ENCODE data around the gene SEC31A. TPM values are rescaled to one million over a fixed set of nuclear protein-coding genes. Genes with fewer than 3 reads are reported as not detected.

SEC31A gene
- polyA plus RNA-seq, 3 donors, result 74.8 to 120 (median 107) TPM

DNA sequence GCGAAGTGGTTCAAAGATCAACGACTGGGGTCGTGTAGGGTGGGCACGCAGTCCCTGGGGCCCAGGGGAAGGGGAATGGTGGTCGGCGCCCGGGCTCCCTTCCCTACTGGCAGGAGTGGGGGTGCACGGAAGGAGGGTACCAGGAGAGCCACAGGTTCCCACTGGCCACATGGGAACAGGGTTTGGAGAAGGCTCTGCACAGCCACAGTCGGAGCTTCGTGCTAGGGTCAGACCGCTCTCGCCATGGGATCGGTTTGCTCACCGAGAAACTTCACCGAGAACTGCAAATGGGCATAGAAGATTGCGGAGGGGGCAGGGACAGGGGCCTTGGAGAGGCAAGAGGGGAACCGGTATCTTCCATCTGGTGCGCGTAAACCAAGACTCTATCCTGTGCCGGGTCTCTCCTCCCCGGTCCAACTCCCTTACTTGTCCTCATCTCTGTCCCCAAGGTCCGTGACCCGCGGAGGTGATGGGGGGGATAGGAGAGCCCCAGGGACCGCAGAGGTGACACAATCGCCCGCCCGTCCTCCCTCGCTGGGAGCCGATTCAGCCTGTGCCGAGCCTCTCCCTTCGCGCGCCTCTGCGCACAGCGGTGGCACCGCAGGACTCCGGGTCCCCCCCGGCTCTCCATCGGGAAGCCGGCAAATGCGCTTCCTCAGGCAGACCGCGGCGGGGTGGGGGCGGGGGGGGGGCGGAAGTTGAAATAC is 93.4 kb downstream of the SEC31A start:
- H3K36me3 ChIP-seq (replicated peaks in 1 of 2; ENCODE audit: control insufficient read depth in 1 of 2, insufficient read depth in 2 of 2, low read length in 2 of 2), result no peaks in the 10 kb centered on the region
- intact Hi-C loops (cut with micrococcal nuclease), result no loop called here
- Mint-ChIP-seq H3K27me3 (ENCODE audit: low read depth in 3 of 3) (peaks cover 39 to 53% (median 41%) of the 10 kb centered on the region in 3 donors), H3K9me3 (peaks cover 0 to 11% (median 0%) of the 10 kb centered on the region in 7 donors), H3K4me3 (peak overlapping the region; percentile 76 to 92), H3K4me1 (peaks cover 18% of the 10 kb centered on the region), H3K27ac (no peak overlapping the region), H3K36me3 (peaks cover 0 to 2% of the 10 kb centered on the region in 2 donors)
- H3K9me3 ChIP-seq (replicated peaks in 1 of 2; ENCODE audit: control insufficient read depth in 1 of 2, insufficient read depth in 1 of 2, low read length in 2 of 2), result no peaks in the 10 kb centered on the region
- peak overlapping the region; percentile 23 to 84 (median 38) for H3K4me3 ChIP-seq (replicated peaks in 1 of 3; ENCODE audit: low read depth in 2 of 3, low read length in 3 of 3)
- TF ChIP-seq CTCF (IDR thresholded peaks at IDR 0.05), result no peak
- DNase-seq, result no peak
- H4K20me1 ChIP-seq (ENCODE audit: insufficient read depth, low read length), result no peaks in the 10 kb centered on the region
- H3K79me2 ChIP-seq (ENCODE audit: insufficient read depth, low read length), result no peaks in the 10 kb centered on the region
- peaks cover 19 to 32% of the 10 kb centered on the region in 2 donors for H3K27me3 ChIP-seq (ENCODE audit: control insufficient read depth in 2 of 2, insufficient read depth in 2 of 2, low read length in 2 of 2)
- no peak overlapping the region for H3K9ac ChIP-seq (ENCODE audit: insufficient read depth, low read length, poor library complexity, severe bottlenecking)
- H2AFZ ChIP-seq (ENCODE audit: insufficient read depth, low read depth, low read length, poor library complexity, severe bottlenecking), result peak overlapping the region; percentile 90
- 9% methylated on average over 38 of the region's 47 CpGs for WGBS (ENCODE audit: insufficient coverage)
- H3K27ac ChIP-seq (ENCODE audit: low read depth in 1 of 2, low read length in 2 of 2), result no peak overlapping the region
- H3K4me1 ChIP-seq (ENCODE audit: control insufficient read depth in 1 of 2, insufficient read depth in 2 of 2, low read length in 2 of 2), result peaks cover 19 to 34% of the 10 kb centered on the region in 2 donors
- peak overlapping the region; percentile 99 for H3K4me2 ChIP-seq (replicated peaks; ENCODE audit: extremely low read depth, low read length, poor library complexity, severe bottlenecking)

DNA sequence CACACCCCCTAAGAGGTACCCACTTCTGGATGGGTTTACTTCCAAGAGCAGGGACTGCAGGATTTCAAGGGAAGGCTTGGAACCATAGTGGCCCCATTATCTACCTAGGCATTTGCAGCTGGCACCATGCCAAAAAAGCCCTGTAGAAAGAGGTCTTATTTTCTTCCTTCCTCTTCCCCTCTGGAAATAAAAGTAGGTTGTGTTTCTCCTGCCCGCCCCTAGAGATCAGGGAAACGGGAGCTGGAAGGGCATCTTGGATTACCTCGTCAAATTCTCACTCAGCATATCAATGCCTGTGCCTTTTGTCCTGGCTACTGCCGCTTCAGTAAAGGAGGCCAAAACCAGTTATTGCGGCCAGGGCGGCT is 93.9 kb downstream of the SEC31A start:
- peaks cover 0 to 2% of the 10 kb centered on the region in 2 donors for H3K36me3 Mint-ChIP-seq
- peaks cover 18% of the 10 kb centered on the region for H3K4me1 Mint-ChIP-seq
- peaks cover 19 to 32% of the 10 kb centered on the region in 2 donors for H3K27me3 ChIP-seq (ENCODE audit: control insufficient read depth in 2 of 2, insufficient read depth in 2 of 2, low read length in 2 of 2)
- no peak overlapping the region for H3K27ac Mint-ChIP-seq
- 72% methylated on average over 6 of the region's 6 CpGs for WGBS (ENCODE audit: insufficient coverage)
- peak overlapping the region; percentile 76 to 92 for H3K4me3 Mint-ChIP-seq
- no peaks in the 10 kb centered on the region for H3K79me2 ChIP-seq (ENCODE audit: insufficient read depth, low read length)
- no peak overlapping the region for H3K4me2 ChIP-seq (replicated peaks; ENCODE audit: extremely low read depth, low read length, poor library complexity, severe bottlenecking)
- no peak for DNase-seq
- H3K36me3 ChIP-seq (replicated peaks in 1 of 2; ENCODE audit: control insufficient read depth in 1 of 2, insufficient read depth in 2 of 2, low read length in 2 of 2), result no peaks in the 10 kb centered on the region
- intact Hi-C loops (cut with micrococcal nuclease), result no loop called here
- H3K27me3 Mint-ChIP-seq (ENCODE audit: low read depth in 3 of 3), result peaks cover 39 to 53% (median 41%) of the 10 kb centered on the region in 3 donors
- H2AFZ ChIP-seq (ENCODE audit: insufficient read depth, low read depth, low read length, poor library complexity, severe bottlenecking), result no peak overlapping the region
- no peaks in the 10 kb centered on the region for H4K20me1 ChIP-seq (ENCODE audit: insufficient read depth, low read length)
- H3K27ac ChIP-seq (ENCODE audit: low read depth in 1 of 2, low read length in 2 of 2), result no peak overlapping the region
- H3K4me3 ChIP-seq (replicated peaks in 1 of 3; ENCODE audit: low read depth in 2 of 3, low read length in 3 of 3), result no peak overlapping the region
- H3K4me1 ChIP-seq (ENCODE audit: control insufficient read depth in 1 of 2, insufficient read depth in 2 of 2, low read length in 2 of 2), result peaks cover 19 to 28% of the 10 kb centered on the region in 2 donors
- H3K9ac ChIP-seq (ENCODE audit: insufficient read depth, low read length, poor library complexity, severe bottlenecking), result no peak overlapping the region
- H3K9me3 ChIP-seq (replicated peaks in 1 of 2; ENCODE audit: control insufficient read depth in 1 of 2, insufficient read depth in 1 of 2, low read length in 2 of 2), result no peaks in the 10 kb centered on the region
- TF ChIP-seq CTCF (IDR thresholded peaks at IDR 0.05), result no peak
- peaks cover 0 to 11% (median 0%) of the 10 kb centered on the region in 7 donors for H3K9me3 Mint-ChIP-seq

Measured in CD14-positive monocyte (primary cell).